ENCODE measurements around the gene ADISSP.

ADISSP gene

DNA sequence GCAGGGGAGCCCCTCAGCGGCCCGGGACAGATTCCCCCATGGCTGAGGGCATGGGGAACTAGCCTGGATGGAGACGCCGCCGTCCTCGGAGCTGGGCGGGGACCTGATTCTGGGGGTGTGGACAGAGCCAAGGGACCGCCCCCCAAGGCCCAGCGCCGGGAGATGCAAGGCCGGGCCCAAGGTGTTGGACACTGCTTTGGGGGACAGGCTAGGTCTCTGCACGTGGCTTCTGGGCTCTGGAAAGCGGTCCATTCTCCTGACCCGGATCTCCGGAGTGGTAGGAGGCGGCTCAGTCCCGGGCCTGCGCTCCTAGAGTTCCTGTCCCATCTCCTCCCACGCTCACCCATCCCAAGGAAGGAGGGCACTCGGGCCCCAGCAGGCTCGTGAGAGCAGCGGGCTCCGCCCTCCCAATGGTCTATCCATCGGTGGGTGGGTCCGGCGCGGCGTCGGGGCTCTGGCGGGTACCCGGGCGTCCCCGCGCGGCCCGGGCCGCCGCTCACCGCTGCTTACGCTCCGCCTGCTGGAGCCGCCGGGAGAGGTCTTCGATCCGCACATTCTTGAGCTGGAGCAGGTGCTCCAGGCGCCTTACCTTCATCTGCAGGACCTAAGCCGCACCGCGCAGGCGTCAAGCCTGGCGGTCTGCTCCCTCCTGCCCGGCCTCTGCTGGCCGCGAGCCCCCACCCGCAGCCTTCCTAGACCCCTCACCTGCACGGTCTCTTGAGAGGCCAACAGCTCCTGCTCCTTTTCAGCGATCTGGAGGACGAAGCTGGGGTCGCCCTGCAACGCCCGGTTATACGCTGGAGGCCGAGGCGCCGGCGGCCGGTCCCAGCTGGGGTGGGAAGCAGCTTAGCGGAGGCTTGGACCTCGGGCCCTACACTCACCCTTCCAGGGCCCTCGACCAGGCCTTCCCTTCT is 10.4 kb upstream of the ADISSP start:
- TF ChIP-seq GATA3 (IDR thresholded peaks at IDR 0.05; ENCODE audit: low read depth, low read length) (no peak), GATA2 (IDR thresholded peaks at IDR 0.05; ENCODE audit: low read depth, low read length) (no peak)

DNA sequence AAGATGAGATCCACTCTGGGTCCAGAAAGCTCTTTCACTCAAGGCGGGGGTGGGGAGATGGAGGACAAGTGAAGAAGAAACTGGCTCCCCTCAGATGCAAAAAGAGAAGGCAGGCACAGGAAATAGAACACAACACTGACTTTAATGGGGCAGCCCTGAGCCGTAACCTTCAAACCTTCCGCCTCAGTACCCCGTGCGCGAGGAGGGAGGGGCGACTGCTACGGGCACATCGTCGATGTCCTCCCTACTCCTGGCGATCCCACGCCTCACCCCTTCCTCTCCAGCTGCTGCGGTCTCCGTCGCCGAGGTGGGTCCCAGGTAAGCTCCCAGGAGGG is 9.8 kb upstream of the ADISSP start:
- TF ChIP-seq GATA2 (IDR thresholded peaks at IDR 0.05; ENCODE audit: low read depth, low read length) (no peak), GATA3 (IDR thresholded peaks at IDR 0.05; ENCODE audit: low read depth, low read length) (no peak)

DNA sequence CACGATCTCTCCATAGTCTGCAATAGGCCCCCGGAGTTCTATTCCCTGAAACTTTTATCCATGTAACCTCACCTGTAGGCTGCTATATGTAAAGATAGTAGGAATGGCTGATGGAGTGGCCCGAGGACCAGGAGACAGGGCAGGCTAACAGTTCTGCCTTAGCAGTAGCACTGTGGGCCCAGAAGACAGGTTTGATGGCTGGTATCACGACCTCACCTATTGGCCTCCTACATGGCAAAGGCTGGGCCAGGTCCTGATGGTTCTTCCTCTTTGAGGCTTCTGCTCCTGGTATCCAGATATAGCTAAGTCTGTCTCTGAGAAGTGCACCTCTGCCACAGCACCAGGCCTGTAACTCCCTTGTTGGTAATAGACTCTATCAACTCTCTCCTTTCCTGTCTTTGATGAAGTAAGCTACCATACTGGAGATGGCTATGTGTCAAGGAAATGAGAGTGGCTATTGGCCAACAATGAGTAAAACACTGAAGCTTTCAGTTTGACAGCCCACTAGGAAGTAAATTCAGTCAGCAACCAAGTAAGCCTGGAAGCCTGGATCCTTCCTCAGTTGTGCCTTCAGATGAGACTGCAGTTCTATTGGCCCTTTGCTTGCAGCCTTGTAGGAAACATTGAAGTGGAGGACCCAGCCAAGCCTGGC is 8.0 kb upstream of the ADISSP start:
- TF ChIP-seq GATA3 (IDR thresholded peaks at IDR 0.05; ENCODE audit: low read depth, low read length) (no peak), GATA2 (IDR thresholded peaks at IDR 0.05; ENCODE audit: low read depth, low read length) (no peak)

DNA sequence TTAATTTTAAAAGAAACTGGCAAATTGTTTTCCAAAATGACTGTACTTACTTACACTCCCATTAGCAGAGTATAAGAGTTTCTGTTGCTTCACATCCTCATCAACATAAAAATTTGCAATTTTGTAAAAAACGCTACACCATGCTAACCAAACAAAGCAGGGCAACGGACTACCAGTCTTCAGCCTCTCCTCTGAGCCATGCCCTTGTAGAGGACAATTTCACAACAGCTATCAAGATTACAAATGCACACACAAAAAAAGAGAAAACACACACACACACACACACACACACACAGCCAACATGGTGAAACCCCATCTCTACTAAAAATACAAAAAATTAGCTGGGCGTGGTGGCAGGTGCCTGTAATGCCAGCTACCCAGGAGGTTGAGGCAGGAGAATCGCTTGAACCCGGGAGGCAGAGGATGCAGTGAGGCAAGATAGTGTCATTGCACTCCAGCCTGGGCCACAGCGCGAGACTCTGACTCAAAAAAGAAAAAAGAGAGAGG is 4.1 kb upstream of the ADISSP start:
- TF ChIP-seq GATA2 (IDR thresholded peaks at IDR 0.05; ENCODE audit: low read depth, low read length) (no peak), GATA3 (IDR thresholded peaks at IDR 0.05; ENCODE audit: low read depth, low read length) (no peak)

DNA sequence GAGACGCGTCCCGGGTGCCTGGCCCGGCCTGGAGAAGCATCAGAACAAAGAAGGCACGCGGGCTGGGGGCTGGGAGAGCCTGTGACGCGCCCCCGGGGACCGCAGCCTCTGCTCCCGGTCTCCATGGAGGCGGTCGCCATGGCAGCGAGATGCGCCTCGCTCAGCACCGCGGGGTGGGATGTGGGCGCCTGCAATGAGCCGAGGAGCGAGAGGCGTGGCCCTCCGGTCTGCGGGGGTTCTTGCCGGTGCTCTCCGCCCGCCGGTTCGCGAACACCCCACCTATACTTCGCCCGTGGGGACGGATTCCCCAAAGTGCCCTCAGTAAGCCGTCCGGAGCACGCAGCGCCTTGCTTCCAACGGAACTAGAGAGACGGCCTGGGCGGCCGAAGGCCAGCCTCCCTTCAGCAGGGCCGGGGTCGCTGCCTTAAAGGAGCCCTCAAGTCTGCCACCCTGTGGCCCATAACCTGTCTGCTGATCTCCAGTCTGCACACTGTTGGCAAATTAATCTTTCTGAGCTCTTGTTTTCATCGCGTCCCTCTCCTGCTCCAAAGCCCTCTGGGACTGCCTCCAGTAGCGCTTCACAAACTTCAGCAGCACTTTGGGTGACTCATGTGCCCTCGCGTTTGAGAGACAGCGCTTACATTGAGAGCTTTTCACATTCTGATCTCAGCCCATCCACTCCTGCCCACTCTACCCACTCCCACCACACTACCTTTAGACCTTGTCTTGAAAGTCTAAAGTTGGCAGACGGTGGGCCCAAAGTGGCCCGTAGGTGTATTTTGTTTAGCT is 983 bp upstream of the ADISSP start:
- no peak for TF ChIP-seq GATA3 (IDR thresholded peaks at IDR 0.05; ENCODE audit: low read depth, low read length)
- TF ChIP-seq GATA2 (IDR thresholded peaks at IDR 0.05; ENCODE audit: low read depth, low read length) = no peak

DNA sequence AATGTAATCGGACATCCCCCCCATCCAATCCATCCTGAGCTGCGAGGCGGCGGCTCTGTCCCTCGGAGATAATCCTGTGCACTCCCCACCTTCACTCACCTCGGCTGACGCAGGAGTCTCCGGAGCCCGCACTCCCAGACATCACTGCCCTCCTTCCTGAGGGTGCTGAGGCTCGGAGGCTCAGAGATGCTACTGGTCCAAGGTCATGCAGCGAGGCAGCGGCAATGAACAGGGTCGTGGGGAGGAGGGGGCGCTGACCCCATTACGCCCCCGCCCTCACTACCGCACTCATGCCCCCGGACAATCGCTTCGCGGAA is 485 bp downstream of the ADISSP start:
- no peak for TF ChIP-seq GATA2 (IDR thresholded peaks at IDR 0.05; ENCODE audit: low read depth, low read length)
- TF ChIP-seq GATA3 (IDR thresholded peaks at IDR 0.05; ENCODE audit: low read depth, low read length) = no peak

DNA sequence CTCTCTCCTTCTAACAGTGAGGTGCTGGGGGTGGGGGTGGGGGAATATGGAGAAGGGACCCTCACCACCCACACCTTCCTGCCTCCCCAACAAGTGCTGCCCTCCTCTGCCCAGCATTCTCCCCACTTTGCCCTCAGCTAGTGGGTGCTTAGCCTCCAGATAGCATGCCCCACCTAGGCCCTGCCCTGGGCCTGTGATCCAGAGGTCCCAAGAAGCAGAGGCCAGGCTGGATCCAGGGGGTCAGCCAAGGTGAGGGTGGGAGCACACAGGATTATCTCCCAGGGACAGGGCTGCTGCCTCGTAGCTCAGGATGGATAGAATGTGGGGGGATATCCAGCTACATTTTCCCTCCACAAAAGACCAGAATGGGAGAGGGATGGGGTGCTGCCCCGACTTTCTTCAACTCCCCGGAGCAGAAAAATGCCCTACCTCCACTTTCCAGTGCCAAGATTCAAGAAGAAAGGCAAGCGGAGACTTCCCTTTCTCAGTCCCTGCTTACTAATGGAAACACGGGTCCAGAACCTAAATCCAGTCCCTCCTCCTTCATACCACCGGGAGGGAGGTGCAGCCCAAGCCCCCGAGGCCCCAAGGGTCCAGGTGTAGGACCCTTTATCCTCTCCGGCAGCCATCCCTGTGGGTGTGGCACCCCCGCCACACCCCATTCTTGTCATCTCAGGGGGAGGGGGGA is 987 bp downstream of the ADISSP start:
- TF ChIP-seq GATA3 (IDR thresholded peaks at IDR 0.05; ENCODE audit: low read depth, low read length) = no peak
- TF ChIP-seq GATA2 (IDR thresholded peaks at IDR 0.05; ENCODE audit: low read depth, low read length) = no peak

DNA sequence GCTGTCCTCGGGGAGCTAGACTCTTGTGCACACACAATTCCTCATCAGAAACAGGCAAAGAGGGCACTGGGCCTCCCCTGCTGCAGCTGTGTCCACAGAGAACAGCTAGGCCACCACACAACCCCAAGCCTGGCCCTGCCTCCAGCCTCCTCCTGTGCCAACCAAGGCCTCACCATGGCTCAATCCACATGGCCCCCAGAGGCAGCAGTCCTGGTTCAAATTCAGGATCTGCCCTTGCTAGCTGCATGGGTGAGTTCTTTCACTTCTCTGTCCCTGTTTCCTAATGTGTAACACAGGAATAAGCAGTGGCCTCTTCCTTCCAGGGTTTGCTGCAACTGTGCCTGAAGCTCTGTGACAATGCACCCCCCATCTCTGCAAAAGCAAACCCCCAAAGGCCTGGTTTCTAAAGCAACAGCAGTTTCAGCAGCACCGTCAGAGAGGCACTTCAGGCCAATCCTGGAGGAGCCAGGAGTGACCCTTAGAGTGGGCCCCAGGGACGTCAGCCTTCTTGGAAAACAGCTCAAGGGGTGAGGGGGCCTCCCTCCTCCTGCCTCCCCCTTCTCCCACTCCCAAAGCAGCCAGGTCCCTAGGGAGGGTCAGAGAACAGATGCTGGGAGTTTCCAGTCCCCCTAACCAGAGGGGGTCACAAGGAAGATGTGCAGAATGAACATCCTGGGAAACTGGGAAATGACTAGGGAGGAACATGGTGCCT is 2.2 kb downstream of the ADISSP start:
- no peak for TF ChIP-seq GATA2 (IDR thresholded peaks at IDR 0.05; ENCODE audit: low read depth, low read length)
- no peak for TF ChIP-seq GATA3 (IDR thresholded peaks at IDR 0.05; ENCODE audit: low read depth, low read length)

DNA sequence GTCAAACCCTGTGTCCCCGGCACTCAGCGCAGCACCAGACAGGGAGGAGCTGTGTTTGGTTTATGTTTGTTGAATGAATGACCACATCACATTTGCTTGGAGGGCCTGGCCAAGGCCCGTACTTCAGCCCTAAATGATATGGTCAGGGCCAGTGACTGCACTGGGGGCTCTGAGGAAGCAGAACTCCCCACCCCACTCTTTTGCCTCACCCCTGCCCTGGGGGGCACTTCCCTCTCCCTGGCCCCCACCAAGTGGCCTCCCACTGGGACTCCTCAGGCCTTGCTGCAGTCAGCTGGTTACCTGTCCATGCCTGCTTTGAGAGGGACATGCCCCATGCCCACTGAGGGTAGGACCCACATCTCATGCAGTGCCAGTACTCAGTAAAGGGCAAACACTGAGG is 2.9 kb downstream of the ADISSP start:
- TF ChIP-seq GATA3 (IDR thresholded peaks at IDR 0.05; ENCODE audit: low read depth, low read length) (no peak), GATA2 (IDR thresholded peaks at IDR 0.05; ENCODE audit: low read depth, low read length) (no peak)

DNA sequence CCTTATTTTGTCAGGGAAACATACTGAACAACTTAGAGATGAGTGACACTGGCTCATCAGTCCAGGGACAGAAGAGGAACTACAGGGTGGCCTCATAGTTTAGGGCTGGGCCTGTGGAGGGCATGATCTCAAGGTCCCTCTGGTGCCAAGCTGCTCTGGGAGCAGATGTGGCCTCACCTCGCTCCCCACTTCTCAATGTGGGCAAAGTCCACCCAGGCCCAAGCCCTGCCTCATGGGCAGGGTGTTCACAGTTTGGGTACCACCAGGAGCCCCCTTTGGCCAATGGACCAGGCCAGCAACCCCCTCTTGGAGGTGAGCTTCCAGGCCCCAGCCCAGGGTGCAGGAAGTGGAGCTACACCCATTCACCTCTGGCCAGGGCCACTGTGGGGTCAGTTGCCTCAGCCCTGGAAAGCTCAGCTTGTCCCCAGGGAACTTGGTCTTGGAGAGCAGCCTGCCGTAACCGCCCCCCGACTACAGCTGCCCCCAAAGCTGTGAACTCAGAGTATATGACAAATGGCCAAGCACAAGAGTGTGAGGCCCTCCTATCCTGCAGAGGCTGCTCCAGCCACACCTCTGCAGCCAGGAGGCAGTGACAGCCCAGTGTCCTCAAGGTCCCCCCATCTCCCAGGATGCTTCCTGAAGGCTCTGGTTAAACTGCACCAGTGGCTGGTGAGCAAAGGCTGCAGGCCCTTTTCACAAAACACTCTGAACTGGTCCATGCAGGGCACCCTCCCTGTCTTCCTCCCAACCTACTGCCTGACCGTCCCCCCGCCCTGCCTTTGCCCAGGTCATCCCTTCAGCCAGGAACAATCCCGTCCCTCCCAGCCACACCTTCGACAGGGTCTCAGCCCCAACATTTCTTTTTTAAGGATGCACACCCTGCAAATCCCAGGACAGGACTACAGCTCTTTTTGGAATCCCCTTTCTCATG is 3.6 kb downstream of the ADISSP start:
- TF ChIP-seq GATA2 (IDR thresholded peaks at IDR 0.05; ENCODE audit: low read depth, low read length) (no peak), GATA3 (IDR thresholded peaks at IDR 0.05; ENCODE audit: low read depth, low read length) (no peak)

DNA sequence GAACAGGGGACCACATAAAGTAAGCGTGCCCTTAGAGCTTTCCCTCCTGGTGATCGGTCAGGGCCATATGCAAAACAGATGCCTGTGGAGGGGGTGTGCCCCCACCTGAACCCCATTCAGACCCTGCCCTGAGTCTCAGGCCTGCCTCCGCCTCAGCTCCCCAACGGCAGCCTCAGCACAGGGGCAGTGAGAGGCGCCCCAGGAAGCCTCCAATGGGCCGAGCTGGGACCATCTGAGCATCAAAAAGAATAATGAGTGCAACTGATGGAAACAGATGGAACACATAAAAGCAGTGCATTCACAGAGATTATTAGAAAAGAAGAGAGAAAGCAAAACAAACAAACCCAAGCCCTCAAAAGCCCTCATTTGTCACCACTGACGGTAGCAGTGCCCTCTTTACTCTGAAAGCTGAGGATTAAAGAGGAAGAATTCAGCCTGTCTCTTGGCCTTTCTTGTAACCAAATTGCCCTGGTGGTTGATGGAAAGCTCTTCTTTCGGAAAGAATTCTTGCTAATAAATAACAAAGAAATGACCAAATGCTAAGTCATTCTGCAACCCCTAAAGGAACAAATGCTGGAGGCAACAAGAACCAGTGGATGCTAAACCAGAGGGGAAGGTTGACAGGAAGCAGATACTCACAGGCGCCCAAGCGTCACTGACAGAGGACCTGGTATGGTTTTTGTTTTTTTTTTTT is 6.8 kb downstream of the ADISSP start:
- no peak for TF ChIP-seq GATA3 (IDR thresholded peaks at IDR 0.05; ENCODE audit: low read depth, low read length)
- no peak for TF ChIP-seq GATA2 (IDR thresholded peaks at IDR 0.05; ENCODE audit: low read depth, low read length)

DNA sequence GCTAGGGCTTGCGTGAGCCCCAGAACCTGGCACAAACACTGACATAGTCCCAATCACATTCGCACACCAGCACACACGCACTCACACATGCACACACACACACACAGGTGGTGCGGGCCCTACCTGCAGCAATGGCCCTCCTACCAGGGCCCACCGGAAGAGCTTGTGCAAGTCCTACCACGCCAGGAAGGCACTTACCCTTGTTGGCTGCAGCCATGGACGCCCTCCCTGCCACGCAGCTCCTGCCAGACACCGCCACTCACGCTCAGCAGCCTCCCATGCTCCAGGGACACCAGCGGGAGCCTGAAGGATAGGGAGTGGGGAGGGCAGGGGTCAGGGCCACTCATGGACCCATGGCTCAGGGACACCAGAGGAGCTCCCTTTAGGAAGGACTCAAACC is 7.7 kb downstream of the ADISSP start:
- no peak for TF ChIP-seq GATA3 (IDR thresholded peaks at IDR 0.05; ENCODE audit: low read depth, low read length)
- TF ChIP-seq GATA2 (IDR thresholded peaks at IDR 0.05; ENCODE audit: low read depth, low read length) = no peak

Measured in SH-SY5Y (cell line).